Fibroblast of mammary gland (primary cell): ENCODE results near the gene GDF7.

ENCODE experiments used
- DNase-seq: peaks from one replicate; pipeline ENCODE4 v3.0.0-alpha.2; 2010; ENCODE audit warnings: low read depth
- H3K4me3 ChIP-seq: 2 replicates; pipeline ENCODE4 v1.5.1; 2011; ENCODE audit warnings: low read depth, mild to moderate bottlenecking, low read length, moderate library complexity; ENCODE audit not compliant: control insufficient read depth
- TF ChIP-seq, protein P1 (sequence below): conservative IDR thresholded peaks from 2 replicates; pipeline ENCODE4 v1.5.1; 2011; ENCODE audit warnings: low read depth, low read length, inconsistent platforms; ENCODE audit not compliant: control insufficient read depth, insufficient read depth

GDF7 gene

DNA sequence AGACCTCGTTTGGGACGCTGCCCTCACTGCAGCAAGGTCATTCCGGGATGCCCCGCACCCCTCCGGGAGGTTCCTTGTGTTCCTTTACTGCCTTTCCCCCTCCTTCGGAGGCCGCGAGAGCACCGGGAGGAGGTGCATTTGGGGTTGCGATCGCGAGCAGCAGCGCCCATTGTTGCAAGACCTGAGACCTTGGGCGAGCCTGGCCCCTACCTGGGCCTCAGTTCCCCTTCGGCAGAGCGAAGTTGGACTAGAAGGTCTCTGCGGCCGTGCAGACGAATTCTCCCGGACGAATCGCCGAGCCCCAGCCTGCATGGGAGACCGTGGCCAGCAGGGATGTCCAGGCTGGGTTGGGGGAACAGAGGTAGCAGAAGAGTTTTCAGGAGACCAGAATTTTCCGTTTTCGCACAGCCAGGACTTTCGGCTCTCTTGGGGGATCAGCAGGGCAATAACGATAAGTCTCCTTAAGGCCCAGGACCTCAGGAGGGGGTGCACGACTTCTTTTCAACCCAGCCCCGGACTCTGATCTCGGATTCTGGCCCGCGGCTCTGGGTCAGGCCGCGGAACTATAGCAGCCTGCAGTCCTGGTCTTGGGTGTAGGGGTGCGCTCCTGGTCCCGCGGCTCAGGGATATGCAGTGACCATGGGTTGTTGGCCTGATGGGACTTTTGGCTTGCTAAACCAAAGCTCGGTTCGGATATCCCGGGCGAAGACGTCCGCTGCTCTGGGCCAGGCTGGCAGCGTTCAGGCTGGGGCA is 2.8 kb downstream of the GDF7 start:
- DNase-seq: no peak
- TF ChIP-seq, protein P1, sequence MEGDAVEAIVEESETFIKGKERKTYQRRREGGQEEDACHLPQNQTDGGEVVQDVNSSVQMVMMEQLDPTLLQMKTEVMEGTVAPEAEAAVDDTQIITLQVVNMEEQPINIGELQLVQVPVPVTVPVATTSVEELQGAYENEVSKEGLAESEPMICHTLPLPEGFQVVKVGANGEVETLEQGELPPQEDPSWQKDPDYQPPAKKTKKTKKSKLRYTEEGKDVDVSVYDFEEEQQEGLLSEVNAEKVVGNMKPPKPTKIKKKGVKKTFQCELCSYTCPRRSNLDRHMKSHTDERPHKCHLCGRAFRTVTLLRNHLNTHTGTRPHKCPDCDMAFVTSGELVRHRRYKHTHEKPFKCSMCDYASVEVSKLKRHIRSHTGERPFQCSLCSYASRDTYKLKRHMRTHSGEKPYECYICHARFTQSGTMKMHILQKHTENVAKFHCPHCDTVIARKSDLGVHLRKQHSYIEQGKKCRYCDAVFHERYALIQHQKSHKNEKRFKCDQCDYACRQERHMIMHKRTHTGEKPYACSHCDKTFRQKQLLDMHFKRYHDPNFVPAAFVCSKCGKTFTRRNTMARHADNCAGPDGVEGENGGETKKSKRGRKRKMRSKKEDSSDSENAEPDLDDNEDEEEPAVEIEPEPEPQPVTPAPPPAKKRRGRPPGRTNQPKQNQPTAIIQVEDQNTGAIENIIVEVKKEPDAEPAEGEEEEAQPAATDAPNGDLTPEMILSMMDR: no peak
- H3K4me3 ChIP-seq: no peak overlapping the region

DNA sequence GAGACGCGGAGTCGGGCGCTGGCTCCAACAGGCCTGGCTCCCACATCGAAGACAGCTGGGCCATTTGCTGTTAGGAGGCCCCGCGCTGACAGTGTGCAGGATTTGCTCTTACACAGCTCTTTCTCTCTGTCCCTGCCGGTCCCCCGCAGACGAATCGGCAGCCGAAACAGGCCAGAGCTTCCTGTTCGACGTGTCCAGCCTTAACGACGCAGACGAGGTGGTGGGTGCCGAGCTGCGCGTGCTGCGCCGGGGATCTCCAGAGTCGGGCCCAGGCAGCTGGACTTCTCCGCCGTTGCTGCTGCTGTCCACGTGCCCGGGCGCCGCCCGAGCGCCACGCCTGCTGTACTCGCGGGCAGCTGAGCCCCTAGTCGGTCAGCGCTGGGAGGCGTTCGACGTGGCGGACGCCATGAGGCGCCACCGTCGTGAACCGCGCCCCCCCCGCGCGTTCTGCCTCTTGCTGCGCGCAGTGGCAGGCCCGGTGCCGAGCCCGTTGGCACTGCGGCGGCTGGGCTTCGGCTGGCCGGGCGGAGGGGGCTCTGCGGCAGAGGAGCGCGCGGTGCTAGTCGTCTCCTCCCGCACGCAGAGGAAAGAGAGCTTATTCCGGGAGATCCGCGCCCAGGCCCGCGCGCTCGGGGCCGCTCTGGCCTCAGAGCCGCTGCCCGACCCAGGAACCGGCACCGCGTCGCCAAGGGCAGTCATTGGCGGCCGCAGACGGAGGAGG is 3.5 kb downstream of the GDF7 start:
- no peak for DNase-seq
- TF ChIP-seq, protein P1: no peak
- H3K4me3 ChIP-seq: no peak overlapping the region

DNA sequence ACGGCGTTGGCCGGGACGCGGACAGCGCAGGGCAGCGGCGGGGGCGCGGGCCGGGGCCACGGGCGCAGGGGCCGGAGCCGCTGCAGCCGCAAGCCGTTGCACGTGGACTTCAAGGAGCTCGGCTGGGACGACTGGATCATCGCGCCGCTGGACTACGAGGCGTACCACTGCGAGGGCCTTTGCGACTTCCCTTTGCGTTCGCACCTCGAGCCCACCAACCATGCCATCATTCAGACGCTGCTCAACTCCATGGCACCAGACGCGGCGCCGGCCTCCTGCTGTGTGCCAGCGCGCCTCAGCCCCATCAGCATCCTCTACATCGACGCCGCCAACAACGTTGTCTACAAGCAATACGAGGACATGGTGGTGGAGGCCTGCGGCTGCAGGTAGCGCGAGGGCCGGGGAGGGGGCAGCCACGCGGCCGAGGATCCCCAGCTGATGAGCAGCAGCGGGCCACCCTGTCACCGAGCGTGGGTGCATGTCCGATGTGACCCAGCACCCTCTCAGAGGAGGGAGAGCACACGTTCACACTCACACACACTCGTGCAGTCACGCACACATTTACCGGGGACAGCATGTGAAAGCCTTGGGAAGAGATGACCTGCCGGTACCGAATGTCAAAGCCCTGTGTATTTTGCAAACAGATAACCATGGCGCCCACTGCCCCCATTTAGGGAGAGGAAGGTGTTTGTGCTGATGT is 4.2 kb downstream of the GDF7 start:
- TF ChIP-seq, protein P1: no peak
- no peak for DNase-seq
- no peak overlapping the region for H3K4me3 ChIP-seq

DNA sequence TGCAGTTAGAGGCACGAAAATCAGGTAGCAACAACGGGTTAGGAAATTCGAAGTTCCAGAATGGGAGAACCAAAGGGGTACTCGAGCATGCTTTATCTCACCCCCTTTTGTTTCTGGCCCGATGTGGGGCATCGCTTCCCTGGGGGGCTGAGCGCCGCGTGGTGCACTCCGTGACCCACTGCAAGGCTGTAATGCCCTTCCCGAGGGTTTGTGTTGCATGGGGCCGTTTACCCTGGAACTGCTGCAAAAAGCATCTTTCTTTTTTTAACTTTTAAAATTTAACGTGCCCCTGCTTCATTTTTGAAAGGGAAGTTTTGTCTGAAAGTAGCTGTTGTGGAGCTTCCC is 4.8 kb downstream of the GDF7 start:
- H3K4me3 ChIP-seq: no peak overlapping the region
- no peak for DNase-seq
- TF ChIP-seq, protein P1: no peak

DNA sequence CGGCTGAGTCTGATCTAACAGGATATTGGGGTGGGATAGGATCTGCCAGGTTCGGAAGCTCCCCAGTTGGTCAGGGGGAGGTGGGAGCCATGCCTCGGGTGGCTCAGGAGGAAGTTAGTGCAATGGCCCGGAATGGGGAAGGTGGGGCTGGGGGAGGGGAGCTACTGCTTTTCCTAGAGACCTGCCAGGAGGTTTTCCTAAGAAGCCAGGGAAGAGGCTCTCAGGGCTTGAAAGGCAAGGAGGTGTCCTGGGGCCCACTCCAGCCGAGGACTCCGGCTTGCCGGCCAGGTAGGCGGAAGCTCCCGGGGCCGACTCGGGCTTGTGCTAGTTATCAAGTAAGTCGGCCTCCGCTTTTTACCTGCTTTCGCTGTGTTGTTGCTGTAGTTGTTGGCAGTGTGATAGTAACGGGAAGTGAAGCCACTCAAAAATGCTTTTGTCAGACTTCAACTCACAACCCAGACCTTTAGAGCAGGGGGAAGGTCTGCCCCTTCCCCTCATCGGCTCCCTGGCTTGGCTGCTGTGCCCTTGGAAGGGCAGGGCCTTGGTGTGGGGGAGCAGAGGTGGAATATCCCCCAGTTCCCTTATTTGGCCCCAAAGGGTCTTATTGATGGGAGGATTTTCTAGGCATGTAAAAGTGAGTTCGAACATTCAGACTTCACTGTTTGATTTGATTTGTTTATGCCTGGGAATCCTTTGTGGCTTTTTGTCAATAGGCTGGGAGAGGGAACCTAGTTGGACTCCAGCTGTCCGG is 5.4 kb downstream of the GDF7 start:
- no peak overlapping the region for H3K4me3 ChIP-seq
- no peak for DNase-seq
- TF ChIP-seq, protein P1: no peak

DNA sequence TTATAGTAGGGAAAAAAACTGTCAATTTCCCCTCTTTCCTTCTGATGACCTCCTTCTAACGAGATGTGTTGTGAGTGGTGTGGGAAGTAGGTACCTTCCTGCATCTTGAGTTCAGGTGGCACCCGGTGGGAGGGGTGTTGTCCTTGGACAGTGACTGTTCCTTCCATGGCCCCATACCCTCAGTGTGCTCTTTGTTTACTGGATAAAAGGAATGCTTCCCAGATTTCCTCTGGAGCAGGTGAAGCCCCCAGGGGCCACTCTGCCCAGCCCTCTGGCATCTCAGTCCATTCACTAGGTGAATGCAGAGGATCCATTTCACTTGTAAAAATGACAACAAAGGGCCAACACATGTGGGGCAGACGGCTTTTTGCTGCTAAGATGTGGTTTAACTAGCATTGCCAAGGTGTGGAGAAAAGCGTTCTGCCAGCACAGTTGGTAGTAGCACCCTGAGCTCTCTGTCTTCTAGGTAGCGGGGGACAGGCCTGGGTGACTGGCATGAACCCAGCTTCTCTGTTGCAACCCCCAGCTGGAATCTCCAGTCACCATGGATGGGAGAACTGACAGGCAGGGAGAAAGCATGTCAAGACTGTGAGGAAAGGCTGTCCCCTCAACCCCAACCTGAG is 6.9 kb downstream of the GDF7 start:
- H3K4me3 ChIP-seq: no peak overlapping the region
- DNase-seq: no peak
- TF ChIP-seq, protein P1: no peak
